ENCODE measurements around the gene RPL12.
"Not testable (repeated sequence)": the region's sequence is repeated elsewhere in the genome, so short reads cannot be mapped to it uniquely, and the experiment has no call there.

The RPL12 gene

GRCh38 chr9:127467621-127468020 is 16.4 kb upstream of the RPL12 start:
- DNase-seq (ENCODE audit: low read depth in 3 of 3): no peak

- DNase-seq (ENCODE audit: low read depth in 3 of 3): not testable (repeated sequence)
Measured at GRCh38 chr9:127466407-127466917, 15.3 kb upstream of the RPL12 start.

- DNase-seq (ENCODE audit: low read depth in 3 of 3): no peak
Measured at GRCh38 chr9:127463911-127464310, 12.7 kb upstream of the RPL12 start.

- no peak for DNase-seq (ENCODE audit: low read depth in 3 of 3)
Measured at GRCh38 chr9:127463382-127463781, 12.2 kb upstream of the RPL12 start.

- no peak for DNase-seq (ENCODE audit: low read depth in 3 of 3)
Measured at GRCh38 chr9:127458921-127459320, 7.7 kb upstream of the RPL12 start.

- DNase-seq (ENCODE audit: low read depth in 3 of 3): no peak
Measured at GRCh38 chr9:127457191-127457878, 6.1 kb upstream of the RPL12 start.

- no peak for DNase-seq (ENCODE audit: low read depth in 3 of 3)
Measured at GRCh38 chr9:127455324-127455992, 4.3 kb upstream of the RPL12 start.

GRCh38 chr9:127452691-127453090 is 1.5 kb upstream of the RPL12 start:
- DNase-seq (ENCODE audit: low read depth in 3 of 3): no peak

- DNase-seq (ENCODE audit: low read depth in 3 of 3): peak in 1 of 3 experiments; percentile 24
Measured at GRCh38 chr9:127451858-127452656, 851 bp upstream of the RPL12 start.

GRCh38 chr9:127451608-127451857 is 327 bp upstream of the RPL12 start:
- DNase-seq (ENCODE audit: low read depth in 3 of 3): no peak

- no peak for DNase-seq (ENCODE audit: low read depth in 3 of 3)
Measured at GRCh38 chr9:127450243-127450760, 904 bp downstream of the RPL12 start.

- DNase-seq (ENCODE audit: low read depth in 3 of 3): no peak
Measured at GRCh38 chr9:127449332-127449966, 1.8 kb downstream of the RPL12 start.

- no peak for DNase-seq (ENCODE audit: low read depth in 3 of 3)
Measured at GRCh38 chr9:127448112-127448805, 2.9 kb downstream of the RPL12 start.

GRCh38 chr9:127447416-127448111 is 3.6 kb downstream of the RPL12 start:
- DNase-seq (ENCODE audit: low read depth in 3 of 3): no peak

GRCh38 chr9:127446713-127447415 is 4.3 kb downstream of the RPL12 start:
- no peak for DNase-seq (ENCODE audit: low read depth in 3 of 3)

GRCh38 chr9:127445851-127446712 is 5.1 kb downstream of the RPL12 start:
- no peak for DNase-seq (ENCODE audit: low read depth in 3 of 3)

GRCh38 chr9:127444921-127445850 is 6.0 kb downstream of the RPL12 start:
- DNase-seq (ENCODE audit: low read depth in 3 of 3): no peak

GRCh38 chr9:127444283-127444920 is 6.8 kb downstream of the RPL12 start:
- no peak for DNase-seq (ENCODE audit: low read depth in 3 of 3)
